Natural killer cell (primary cell): ENCODE data around the gene DYSF. TPM values are rescaled to one million over a fixed set of nuclear protein-coding genes. Genes with fewer than 3 reads are reported as not detected.
"Not testable (repeated sequence)": the region's sequence is repeated elsewhere in the genome, so short reads cannot be mapped to it uniquely, and the experiment has no call there.

ENCODE experiments used
- ATAC-seq, 3 donors: fragments of 150-1000 bp in 2 of 3; fragments of 200-7000 bp in 1 of 3; cut with Tn5 transposase; 1 replicate in 1 of 3; 2 replicates in 2 of 3; pipeline ENCODE4 v1.10.0; 2021; ENCODE audit warnings: mild to moderate bottlenecking in 2 of 3, moderate library complexity in 2 of 3
- DNase-seq, 2 donors: peaks; one replicate each; pipeline versions ENCODE4 v3.0.0 to v3.0.0-alpha.2; 2013 to 2021; ENCODE audit warnings: mixed read lengths in 1 of 2
- H3K27ac ChIP-seq: one replicate; pipeline ENCODE4 v1.5.1; 2013; ENCODE audit warnings: mild to moderate bottlenecking, low read length
- H3K27me3 ChIP-seq: one replicate; pipeline ENCODE4 v1.6.1; 2013; ENCODE audit warnings: low read length; ENCODE audit not compliant: control insufficient read depth, insufficient read depth
- H3K36me3 ChIP-seq: one replicate; pipeline ENCODE4 v1.6.1; 2013; ENCODE audit warnings: low read length; ENCODE audit not compliant: control insufficient read depth, insufficient read depth
- H3K4me1 ChIP-seq: one replicate; pipeline ENCODE4 v1.6.1; 2013; ENCODE audit warnings: low read length; ENCODE audit not compliant: control insufficient read depth, insufficient read depth
- H3K4me3 ChIP-seq: one replicate; pipeline ENCODE4 v1.5.1; 2013; ENCODE audit warnings: low read length
- H3K9me3 ChIP-seq: one replicate; pipeline ENCODE4 v1.6.1; 2013; ENCODE audit warnings: low read length; ENCODE audit not compliant: control insufficient read depth, insufficient read depth
- H3K27ac Mint-ChIP-seq, 2 donors: one replicate each; pipeline ENCODE4 v1.8.0; 2022; ENCODE audit warnings: mild to moderate bottlenecking in 2 of 2, mixed read lengths in 2 of 2, moderate library complexity in 1 of 2
- H3K27me3 Mint-ChIP-seq, 2 donors: one replicate each; pipeline ENCODE4 v1.8.0; 2022; ENCODE audit warnings: low read depth in 2 of 2, mixed read lengths in 2 of 2
- H3K36me3 Mint-ChIP-seq: one replicate; pipeline ENCODE4 v1.8.0; 2022; ENCODE audit warnings: mixed read lengths
- H3K4me1 Mint-ChIP-seq, 2 donors: one replicate each; pipeline ENCODE4 v1.8.0; 2022; ENCODE audit warnings: mixed read lengths in 2 of 2
- H3K4me3 Mint-ChIP-seq: one replicate; pipeline ENCODE4 v1.8.0; 2022; ENCODE audit warnings: mild to moderate bottlenecking, moderate library complexity, mixed read lengths
- H3K9me3 Mint-ChIP-seq, 2 donors: one replicate each; pipeline ENCODE4 v1.8.0; 2022; ENCODE audit warnings: mixed read lengths in 2 of 2
- whole genome bisulfite sequencing: methylation state at CpG from one replicate; pipeline ENCODE4 v1.1.7; 2013; ENCODE audit warnings: missing lambda C conversion rate; ENCODE audit not compliant: insufficient coverage; 5-methylcytosine and 5-hydroxymethylcytosine counted together
- intact Hi-C: fragments of 100-400 bp; cut with micrococcal nuclease; formaldehyde crosslinking; loops from one replicate; pipeline ENCODE4 v1.14.2; 2022
- total RNA-seq, 4 donors: library from RNA; stranded (reverse); fragments of 120-200 nt in 1 of 4; gene quantifications; one replicate each; pipeline versions ENCODE4 v1.2.3 to v1.2.4, GENCODE V29; 2013 to 2022
- TF ChIP-seq, protein P1 (sequence below): fragments of 200-600 bp; IDR thresholded peaks from one replicate; pipeline ENCODE4 v1.8.0; 2022; ENCODE audit warnings: antibody characterized with exemption

The DYSF gene
- total RNA-seq, 3 donors from 2014 or later (not counting 1 experiment from before 2014, with no cell fraction given): 11.4 to 19.5 (median 12.4) TPM

DNA sequence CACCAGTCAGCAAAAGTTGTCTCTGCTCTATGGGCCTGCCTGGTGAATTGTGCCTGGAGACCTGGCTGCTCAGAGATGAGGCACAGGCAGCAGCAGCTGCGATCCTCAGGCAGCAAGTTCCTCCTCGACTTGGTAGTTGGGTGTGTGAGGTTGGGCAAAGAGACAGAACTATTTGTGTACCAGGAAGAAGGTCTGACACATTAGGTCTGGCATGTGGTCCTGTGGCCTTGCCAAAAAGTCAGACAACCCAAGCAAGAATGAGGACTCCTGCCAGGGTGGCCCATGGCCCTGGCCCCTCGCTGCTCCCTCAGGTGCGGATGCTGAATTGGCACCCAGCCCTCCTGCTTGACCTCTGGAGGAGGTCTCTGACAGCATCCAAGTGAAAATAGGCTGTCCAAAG is 192.7 kb downstream of the DYSF start:
- intact Hi-C loops: no loop called here
- ATAC-seq (no peak), DNase-seq (no peak)
- TF ChIP-seq, protein P1, sequence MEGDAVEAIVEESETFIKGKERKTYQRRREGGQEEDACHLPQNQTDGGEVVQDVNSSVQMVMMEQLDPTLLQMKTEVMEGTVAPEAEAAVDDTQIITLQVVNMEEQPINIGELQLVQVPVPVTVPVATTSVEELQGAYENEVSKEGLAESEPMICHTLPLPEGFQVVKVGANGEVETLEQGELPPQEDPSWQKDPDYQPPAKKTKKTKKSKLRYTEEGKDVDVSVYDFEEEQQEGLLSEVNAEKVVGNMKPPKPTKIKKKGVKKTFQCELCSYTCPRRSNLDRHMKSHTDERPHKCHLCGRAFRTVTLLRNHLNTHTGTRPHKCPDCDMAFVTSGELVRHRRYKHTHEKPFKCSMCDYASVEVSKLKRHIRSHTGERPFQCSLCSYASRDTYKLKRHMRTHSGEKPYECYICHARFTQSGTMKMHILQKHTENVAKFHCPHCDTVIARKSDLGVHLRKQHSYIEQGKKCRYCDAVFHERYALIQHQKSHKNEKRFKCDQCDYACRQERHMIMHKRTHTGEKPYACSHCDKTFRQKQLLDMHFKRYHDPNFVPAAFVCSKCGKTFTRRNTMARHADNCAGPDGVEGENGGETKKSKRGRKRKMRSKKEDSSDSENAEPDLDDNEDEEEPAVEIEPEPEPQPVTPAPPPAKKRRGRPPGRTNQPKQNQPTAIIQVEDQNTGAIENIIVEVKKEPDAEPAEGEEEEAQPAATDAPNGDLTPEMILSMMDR: no peak
- no peak overlapping the region for H3K27ac Mint-ChIP-seq
- peaks cover 10% of the 10 kb centered on the region for H3K36me3 Mint-ChIP-seq
- H3K9me3 Mint-ChIP-seq: peaks cover 2 to 3% of the 10 kb centered on the region in 2 donors
- no peaks in the 10 kb centered on the region for H3K9me3 ChIP-seq
- no peaks in the 10 kb centered on the region for H3K36me3 ChIP-seq
- no peak overlapping the region for H3K27ac ChIP-seq
- no peak overlapping the region for H3K4me3 ChIP-seq
- H3K4me3 Mint-ChIP-seq: no peak overlapping the region
- H3K27me3 ChIP-seq: no peaks in the 10 kb centered on the region
- no peaks in the 10 kb centered on the region for H3K4me1 ChIP-seq
- WGBS: 91% methylated on average over 4 of the region's 4 CpGs
- H3K27me3 Mint-ChIP-seq: peaks cover 16 to 30% of the 10 kb centered on the region in 2 donors
- no peaks in the 10 kb centered on the region for H3K4me1 Mint-ChIP-seq

DNA sequence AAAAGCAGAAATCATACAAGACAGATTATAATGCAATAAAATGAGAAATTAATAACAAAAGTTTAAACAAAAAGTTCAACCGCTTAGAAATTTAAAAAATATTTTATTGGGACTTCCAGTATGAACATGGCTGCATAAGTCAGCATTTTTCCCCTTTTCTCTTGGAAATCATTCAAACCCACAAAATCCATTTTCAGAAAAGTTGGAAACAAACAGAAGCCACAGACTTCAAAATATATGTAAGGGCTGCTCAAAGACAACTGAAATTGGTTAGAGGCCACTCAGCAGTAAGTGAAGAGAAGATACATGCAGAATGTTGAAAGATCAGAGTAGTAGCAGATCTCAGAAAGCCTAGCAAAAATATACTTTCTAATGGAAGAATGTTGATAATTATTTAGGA is 194.0 kb downstream of the DYSF start:
- Histone ChIP-seq H3K27me3 (no peaks in the 10 kb centered on the region), H3K4me3 (no peak overlapping the region), H3K9me3 (no peaks in the 10 kb centered on the region), H3K27ac (no peak overlapping the region), H3K36me3 (no peaks in the 10 kb centered on the region), H3K4me1 (no peaks in the 10 kb centered on the region)
- Mint-ChIP-seq H3K36me3 (peaks cover 10% of the 10 kb centered on the region), H3K4me3 (no peak overlapping the region), H3K27me3 (peaks cover 16 to 30% of the 10 kb centered on the region in 2 donors), H3K4me1 (no peaks in the 10 kb centered on the region), H3K9me3 (peaks cover 2 to 3% of the 10 kb centered on the region in 2 donors), H3K27ac (no peak overlapping the region)
- intact Hi-C loops: no loop called here
- no CpG with 5 or more reads among the region's 1 CpG for WGBS
- ATAC-seq (no peak), DNase-seq (no peak)
- TF ChIP-seq, protein P1: no peak

DNA sequence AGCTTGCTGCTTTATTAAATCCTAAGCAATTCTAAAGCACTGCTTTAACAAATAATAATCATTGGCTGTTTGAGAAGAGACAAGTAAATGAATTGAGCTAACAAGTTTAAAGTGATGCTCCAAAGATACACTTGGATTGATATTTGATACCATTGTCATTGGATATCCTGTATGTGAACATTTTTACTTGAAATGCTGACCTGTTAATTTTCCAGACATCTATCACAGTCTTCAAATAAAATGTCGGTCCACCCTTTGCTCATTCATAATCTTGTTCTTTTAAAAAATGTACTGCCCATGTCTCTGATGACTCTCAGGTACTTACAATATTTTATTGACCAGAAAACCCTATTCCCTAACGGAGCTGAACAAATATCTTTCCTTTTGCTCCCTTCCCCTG is 202.1 kb downstream of the DYSF start:
- intact Hi-C loops: no loop called here
- 91% methylated on average over 2 of the region's 2 CpGs for WGBS
- TF ChIP-seq, protein P1: no peak

DNA sequence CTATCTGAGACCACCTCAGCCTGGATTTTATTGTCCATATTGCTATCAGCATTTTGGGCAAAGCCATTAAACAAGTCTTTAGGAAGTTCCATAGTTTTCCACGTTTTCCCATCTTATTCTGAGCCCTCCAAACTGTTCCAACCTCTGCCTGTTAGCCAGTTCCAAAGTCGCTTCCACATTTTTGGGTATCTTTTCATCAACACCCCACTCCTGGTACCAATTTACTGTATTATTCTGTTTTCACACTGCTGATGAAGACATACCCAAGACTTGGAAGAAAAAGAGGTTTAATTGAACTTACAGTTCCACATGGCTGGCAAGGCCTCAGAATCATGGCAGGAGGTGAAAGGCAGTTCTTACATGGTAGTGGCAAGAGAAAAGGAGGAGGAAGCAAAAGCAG is 204.9 kb downstream of the DYSF start:
- 60% methylated on average over 2 of the region's 2 CpGs for WGBS
- H3K36me3 Mint-ChIP-seq, ATAC-seq, H3K4me1 Mint-ChIP-seq, H3K4me1 ChIP-seq, H3K36me3 ChIP-seq, H3K4me3 ChIP-seq, H3K27me3 ChIP-seq, H3K27ac ChIP-seq, H3K4me3 Mint-ChIP-seq, intact Hi-C loops, DNase-seq, H3K27me3 Mint-ChIP-seq, H3K27ac Mint-ChIP-seq: not testable (repeated sequence)
- H3K9me3 ChIP-seq: peaks cover 17% of the 10 kb centered on the region
- H3K9me3 Mint-ChIP-seq: peaks cover 8 to 12% of the 10 kb centered on the region in 2 donors

More for the DNA sequence above, 202.1 kb downstream of the DYSF start:
- H3K27ac Mint-ChIP-seq: no peak overlapping the region
- no peaks in the 10 kb centered on the region for H3K4me1 ChIP-seq
- no peak overlapping the region for H3K27ac ChIP-seq
- no peaks in the 10 kb centered on the region for H3K27me3 ChIP-seq
- H3K36me3 ChIP-seq: no peaks in the 10 kb centered on the region
- no peak overlapping the region for H3K4me3 ChIP-seq
- H3K4me3 Mint-ChIP-seq: no peak overlapping the region
- H3K36me3 Mint-ChIP-seq: peaks cover 6% of the 10 kb centered on the region
- ATAC-seq (no peak), DNase-seq (no peak)
- H3K4me1 Mint-ChIP-seq: no peaks in the 10 kb centered on the region
- H3K9me3 ChIP-seq: peaks cover 17% of the 10 kb centered on the region
- H3K27me3 Mint-ChIP-seq: peaks cover 0 to 5% of the 10 kb centered on the region in 2 donors
- peaks cover 8 to 12% of the 10 kb centered on the region in 2 donors for H3K9me3 Mint-ChIP-seq
